OCI-LY7 (cell line): ENCODE results near the gene TSPO. TPM values are rescaled to one million over a fixed set of nuclear protein-coding genes. Genes with fewer than 3 reads are reported as not detected.

ENCODE experiments used
- BruUV-seq: library from RNA; stranded (reverse); fragments of 400-500 nt; replicated peaks from 2 replicates; lab custom pipeline; 2021; lab: Mats Ljungman, UMichigan
- CTCF ChIA-PET: fragments of 300-600 bp; sonication (Branson Sonifier 250); formaldehyde crosslinking; loops from one replicate; lab custom pipeline; 2022; ENCODE audit warnings: antibody characterized with exemption; ENCODE audit not compliant: unreplicated experiment; lab: Charles Lee
- POLR2A ChIA-PET: fragments of 300-600 bp; sonication (Branson Sonifier 250); formaldehyde crosslinking; loops from one replicate; lab custom pipeline; 2022; ENCODE audit warnings: antibody characterized with exemption; lab: Charles Lee
- DNase-seq: peaks from one replicate; pipeline ENCODE4 v3.0.0-alpha.2; 2015; ENCODE audit warnings: low spot score
- H2AFZ ChIP-seq: fragments of 200-600 bp; sonication (generic), shearing (Covaris generic); 2 replicates; pipeline ENCODE4 v1.6.1; 2014; ENCODE audit warnings: mild to moderate bottlenecking, antibody characterized with exemption, low read length, moderate library complexity
- H3K27ac ChIP-seq: fragments of 200-600 bp; sonication (generic); 2 replicates; pipeline ENCODE4 v1.5.1; 2014; ENCODE audit warnings: mixed run types, low read depth, mild to moderate bottlenecking, moderate library complexity, low read length, inconsistent platforms; ENCODE audit not compliant: poor library complexity, severe bottlenecking
- H3K36me3 ChIP-seq: fragments of 200-600 bp; sonication (generic); 2 replicates; pipeline ENCODE4 v1.6.1; 2014; ENCODE audit warnings: mild to moderate bottlenecking, antibody characterized with exemption, low read length, moderate library complexity, mixed read lengths; ENCODE audit not compliant: insufficient read depth
- H3K4me1 ChIP-seq: fragments of 200-600 bp; sonication (generic); 2 replicates; pipeline ENCODE4 v1.5.1; 2014; ENCODE audit warnings: mild to moderate bottlenecking, low read length; ENCODE audit not compliant: insufficient read depth, poor library complexity, severe bottlenecking
- H3K4me2 ChIP-seq: fragments of 200-600 bp; sonication (generic); 2 replicates; pipeline ENCODE4 v1.6.1; 2014; ENCODE audit warnings: mild to moderate bottlenecking, low read length
- H3K4me3 ChIP-seq: fragments of 200-600 bp; sonication (generic); 2 replicates; pipeline ENCODE4 v1.5.1; 2014; ENCODE audit warnings: mild to moderate bottlenecking, low read depth, low read length; ENCODE audit not compliant: poor library complexity, severe bottlenecking
- H3K79me2 ChIP-seq: fragments of 200-600 bp; sonication (generic); 2 replicates; pipeline ENCODE4 v1.6.1; 2016; ENCODE audit warnings: low read depth, mild to moderate bottlenecking, low read length, moderate library complexity, mixed read lengths; ENCODE audit not compliant: insufficient read depth
- H3K9me2 ChIP-seq: fragments of 200-600 bp; sonication (generic); 2 replicates; pipeline ENCODE4 v1.6.1; 2016; ENCODE audit warnings: mild to moderate bottlenecking, low read length, mixed read lengths; ENCODE audit not compliant: insufficient read depth
- H3K9me3 ChIP-seq: fragments of 200-600 bp; sonication (generic); 2 replicates; pipeline ENCODE4 v1.6.1; 2014; ENCODE audit warnings: mild to moderate bottlenecking, mixed run types, low read length, mixed read lengths
- H4K20me1 ChIP-seq: fragments of 200-600 bp; sonication (generic); 2 replicates; pipeline ENCODE4 v1.6.1; 2014; ENCODE audit warnings: mild to moderate bottlenecking, antibody characterized with exemption, low read length, moderate library complexity, mixed read lengths; ENCODE audit not compliant: insufficient read depth
- CTCF ChIP-seq: fragments of 200-600 bp; sonication (generic); conservative IDR thresholded peaks from 2 replicates; pipeline ENCODE4 v1.5.1; 2014; ENCODE audit warnings: mild to moderate bottlenecking, antibody characterized with exemption, low read length, moderate library complexity, mixed read lengths
- EZH2phosphoT487 ChIP-seq: fragments of 200-600 bp; sonication (generic); IDR thresholded peaks from 2 replicates; pipeline ENCODE4 v1.6.1; 2018; ENCODE audit warnings: low read depth, borderline replicate concordance, mild to moderate bottlenecking, mixed run types, antibody characterized with exemption, low read length, moderate library complexity, mixed read lengths
- intact Hi-C: fragments of 100-400 bp; cut with micrococcal nuclease; formaldehyde crosslinking; loops from one replicate; pipeline ENCODE4 v1.10.0; 2022; ENCODE audit not compliant: unreplicated experiment
- total RNA-seq, 2 experiments: library from RNA; depleted of rRNA in 1 of 2; stranded (reverse); fragments of >200 nt in 1 of 2; shearing (Covaris generic) in 1 of 2; gene quantifications; 2 replicates each; pipeline ENCODE4 v1.2.3, GENCODE V29; 2014 to 2022

The TSPO gene
- total RNA-seq, 2 experiments from 2014 or later, result 47.1 to 69.9 TPM

- Histone ChIP-seq H4K20me1 (no peaks in the 10 kb centered on the region), H3K4me3 (no peak overlapping the region), H3K4me1 (no peaks in the 10 kb centered on the region), H3K4me2 (no peak overlapping the region), H3K79me2 (no peaks in the 10 kb centered on the region), H2AFZ (no peak overlapping the region), H3K27ac (no peak overlapping the region), H3K9me3 (no peaks in the 10 kb centered on the region), H3K36me3 (peaks cover 85% of the 10 kb centered on the region), H3K9me2 (no peaks in the 10 kb centered on the region)
- ChIA-PET CTCF (no interaction called here), POLR2A (no interaction called here)
- no peak for DNase-seq
- BruUV-seq, result no TSS peak
- intact Hi-C loops, result no loop called here
- TF ChIP-seq CTCF (no peak), EZH2phosphoT487 (no peak)
Measured at GRCh38 chr22:43173566-43173965, 22.2 kb downstream of the TSPO start.

- intact Hi-C loops, result no loop called here
- CTCF ChIA-PET, result no interaction called here
- H3K36me3 ChIP-seq, result peaks cover 85% of the 10 kb centered on the region
Measured at GRCh38 chr22:43173976-43174720, 22.8 kb downstream of the TSPO start.

GRCh38 chr22:43174941-43175531 lies 23.7 kb downstream of the TSPO start:
- ChIA-PET CTCF (no interaction called here), POLR2A (no interaction called here)
- intact Hi-C loops, result no loop called here
- Histone ChIP-seq H3K79me2 (no peaks in the 10 kb centered on the region), H3K9me3 (no peaks in the 10 kb centered on the region), H3K4me2 (no peak overlapping the region), H3K4me1 (no peaks in the 10 kb centered on the region), H3K9me2 (no peaks in the 10 kb centered on the region), H3K4me3 (no peak overlapping the region), H3K27ac (no peak overlapping the region), H4K20me1 (no peaks in the 10 kb centered on the region), H3K36me3 (peaks cover 85% of the 10 kb centered on the region), H2AFZ (no peak overlapping the region)
- DNase-seq, result no peak
- BruUV-seq, result no TSS peak
- TF ChIP-seq EZH2phosphoT487 (no peak), CTCF (no peak)

More at GRCh38 chr22:43173976-43174720, 22.8 kb downstream of the TSPO start:
- H3K27ac ChIP-seq, result no peak overlapping the region
- H2AFZ ChIP-seq, result no peak overlapping the region
- POLR2A ChIA-PET, result no interaction called here
- no peak overlapping the region for H3K4me3 ChIP-seq
- H3K9me3 ChIP-seq, result no peaks in the 10 kb centered on the region
- no peaks in the 10 kb centered on the region for H3K4me1 ChIP-seq
- no peaks in the 10 kb centered on the region for H3K79me2 ChIP-seq
- no peaks in the 10 kb centered on the region for H4K20me1 ChIP-seq
- no peak overlapping the region for H3K4me2 ChIP-seq
- no TSS peak for BruUV-seq
- no peak for DNase-seq
- H3K9me2 ChIP-seq, result no peaks in the 10 kb centered on the region
- no peak for TF ChIP-seq EZH2phosphoT487
